Breast epithelium (tissue), 4 donors: ENCODE measurements around the gene NEUROD6. TPM values are rescaled to one million over a fixed set of nuclear protein-coding genes. Genes with fewer than 3 reads are reported as not detected.

Experiments
- DNase-seq, 2 donors: peaks; one replicate each; pipeline ENCODE4 v3.0.0-alpha.2; 2019; ENCODE audit warnings: low spot score in 2 of 2
- H3K27ac ChIP-seq, 2 donors: fragments of 200-600 bp; sonication (generic) in 1 of 2; one replicate each; pipeline ENCODE4 v1.5.1; 2016 to 2019; ENCODE audit warnings: mild to moderate bottlenecking in 1 of 2
- H3K27me3 ChIP-seq, 2 donors: fragments of 200-600 bp; sonication (generic) in 1 of 2; one replicate each; pipeline versions ENCODE4 v1.5.1 to v1.6.0; 2017 to 2019; ENCODE audit warnings: control low read depth in 1 of 2, mild to moderate bottlenecking in 1 of 2
- H3K36me3 ChIP-seq: fragments of 200-600 bp; one replicate; pipeline ENCODE4 v1.5.1; 2019
- H3K4me1 ChIP-seq, 2 donors: fragments of 200-600 bp; sonication (generic); one replicate each; pipeline ENCODE4 v1.5.1; 2016 to 2019; ENCODE audit warnings: control low read depth in 1 of 2
- H3K4me3 ChIP-seq, 3 donors: fragments of 200-600 bp; sonication (generic); 1 replicate in 2 of 3; 2 replicates in 1 of 3; pipeline ENCODE4 v1.5.1; 2016 to 2019; ENCODE audit warnings: mild to moderate bottlenecking in 3 of 3, moderate library complexity in 2 of 3
- H3K9me3 ChIP-seq, 2 donors: fragments of 200-600 bp; sonication (generic) in 1 of 2; one replicate each; pipeline ENCODE4 v1.5.1; 2016 to 2019; ENCODE audit warnings: control low read depth in 1 of 2
- POLR2A ChIP-seq: fragments of 450-650 bp; IDR thresholded peaks from one replicate; pipeline ENCODE4 v1.6.1; 2016; ENCODE audit warnings: antibody characterized with exemption, mild to moderate bottlenecking, moderate library complexity
- POLR2AphosphoS5 ChIP-seq, 3 donors: sonication (generic); formaldehyde crosslinking; IDR thresholded peaks; one replicate each; pipeline ENCODE4 v1.6.1; 2017; ENCODE audit warnings: antibody characterized with exemption in 3 of 3
- intact Hi-C: fragments of 100-400 bp; cut with DNase I; formaldehyde crosslinking; loops from one replicate; pipeline ENCODE4 v1.15.1; 2023; ENCODE audit warnings: low total_unique reads
- total RNA-seq, 3 donors: library from RNA; depleted of rRNA; stranded (reverse); fragments of >200 nt; gene quantifications; one replicate each; pipeline ENCODE4 v1.1.0, GENCODE V29; 2016
- TF ChIP-seq, protein P1 (sequence below), 3 donors: fragments of 450-650 bp; IDR thresholded peaks; one replicate each; pipeline ENCODE4 v1.5.1; 2016 to 2017; ENCODE audit warnings: antibody characterized with exemption in 3 of 3, mild to moderate bottlenecking in 3 of 3, moderate library complexity in 3 of 3

NEUROD6 gene
- total RNA-seq, 3 donors from 2014 or later, result not detected

DNA sequence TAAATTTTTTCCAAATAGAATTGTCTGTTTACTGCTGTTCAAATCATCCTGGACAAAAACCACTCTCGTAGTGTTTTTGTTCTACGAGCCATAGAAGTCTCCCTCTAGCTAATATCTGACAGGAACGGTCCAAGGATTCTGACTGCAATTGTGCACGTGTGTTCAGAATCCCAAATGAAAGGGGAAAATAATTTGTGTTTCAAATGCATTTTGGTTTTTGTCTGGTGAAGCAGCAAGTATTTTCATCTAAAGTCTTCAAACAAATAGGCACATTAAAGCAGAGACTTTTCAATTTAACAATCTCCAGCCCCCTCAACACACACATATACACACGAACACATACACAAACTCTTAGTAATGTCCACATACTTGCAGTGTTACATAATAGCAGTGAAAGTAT lies 475 bp downstream of the NEUROD6 start:
- TF ChIP-seq POLR2A, result no peak
- TF ChIP-seq, protein P1, sequence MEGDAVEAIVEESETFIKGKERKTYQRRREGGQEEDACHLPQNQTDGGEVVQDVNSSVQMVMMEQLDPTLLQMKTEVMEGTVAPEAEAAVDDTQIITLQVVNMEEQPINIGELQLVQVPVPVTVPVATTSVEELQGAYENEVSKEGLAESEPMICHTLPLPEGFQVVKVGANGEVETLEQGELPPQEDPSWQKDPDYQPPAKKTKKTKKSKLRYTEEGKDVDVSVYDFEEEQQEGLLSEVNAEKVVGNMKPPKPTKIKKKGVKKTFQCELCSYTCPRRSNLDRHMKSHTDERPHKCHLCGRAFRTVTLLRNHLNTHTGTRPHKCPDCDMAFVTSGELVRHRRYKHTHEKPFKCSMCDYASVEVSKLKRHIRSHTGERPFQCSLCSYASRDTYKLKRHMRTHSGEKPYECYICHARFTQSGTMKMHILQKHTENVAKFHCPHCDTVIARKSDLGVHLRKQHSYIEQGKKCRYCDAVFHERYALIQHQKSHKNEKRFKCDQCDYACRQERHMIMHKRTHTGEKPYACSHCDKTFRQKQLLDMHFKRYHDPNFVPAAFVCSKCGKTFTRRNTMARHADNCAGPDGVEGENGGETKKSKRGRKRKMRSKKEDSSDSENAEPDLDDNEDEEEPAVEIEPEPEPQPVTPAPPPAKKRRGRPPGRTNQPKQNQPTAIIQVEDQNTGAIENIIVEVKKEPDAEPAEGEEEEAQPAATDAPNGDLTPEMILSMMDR (IDR thresholded peaks at IDR 0.05), result no peak
- no peak for TF ChIP-seq POLR2AphosphoS5 (IDR thresholded peaks at IDR 0.05)
- Histone ChIP-seq H3K4me1 (no peaks in the 10 kb centered on the region), H3K9me3 (no peaks in the 10 kb centered on the region), H3K27ac (no peak overlapping the region), H3K36me3 (no peaks in the 10 kb centered on the region), H3K27me3 (peaks cover 3 to 39% of the 10 kb centered on the region in 2 donors), H3K4me3 (no peak overlapping the region)
- no peak for DNase-seq
- intact Hi-C loops, result no loop called here

DNA sequence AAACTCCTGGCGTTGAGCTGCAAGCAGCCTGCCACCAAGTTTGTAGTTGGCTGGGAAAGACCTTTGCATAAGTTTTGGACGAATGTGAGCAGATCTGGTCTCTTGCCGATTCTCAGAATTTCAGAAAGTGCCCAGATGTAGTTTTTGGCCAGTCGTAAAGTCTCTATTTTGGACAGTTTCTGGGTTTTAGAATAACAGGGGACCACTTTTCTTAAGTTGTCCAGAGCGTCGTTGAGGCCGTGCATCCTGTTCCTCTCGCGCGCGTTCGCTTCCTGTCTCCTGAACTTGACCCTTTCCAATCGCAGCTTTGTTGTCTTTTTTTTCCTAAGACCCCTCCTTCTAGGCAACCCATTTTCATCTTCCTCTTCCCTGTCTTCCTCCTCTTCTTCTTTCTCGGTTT lies 1.8 kb downstream of the NEUROD6 start:
- no peak for TF ChIP-seq POLR2AphosphoS5 (IDR thresholded peaks at IDR 0.05)
- TF ChIP-seq, protein P1 (IDR thresholded peaks at IDR 0.05), result no peak
- TF ChIP-seq POLR2A, result no peak
- Histone ChIP-seq H3K9me3 (no peaks in the 10 kb centered on the region), H3K4me3 (no peak overlapping the region), H3K27me3 (peaks cover 3 to 39% of the 10 kb centered on the region in 2 donors), H3K36me3 (no peaks in the 10 kb centered on the region), H3K4me1 (no peaks in the 10 kb centered on the region), H3K27ac (no peak overlapping the region)
- no peak for DNase-seq
- intact Hi-C loops, result no loop called here

GRCh38 chr7:31337002-31337565 lies 3.4 kb downstream of the NEUROD6 start:
- intact Hi-C loops, result no loop called here
- no peaks in the 10 kb centered on the region for H3K4me1 ChIP-seq
- H3K27me3 ChIP-seq, result peaks cover 3 to 39% of the 10 kb centered on the region in 2 donors
- H3K4me3 ChIP-seq, result peak overlapping the region in 1 of 3 donors; percentile 21
- H3K27ac ChIP-seq, result no peak overlapping the region
- DNase-seq, result no peak
- no peaks in the 10 kb centered on the region for H3K9me3 ChIP-seq
- H3K36me3 ChIP-seq, result no peaks in the 10 kb centered on the region
- TF ChIP-seq POLR2A (no peak), POLR2AphosphoS5 (IDR thresholded peaks at IDR 0.05) (no peak)
- TF ChIP-seq, protein P1 (IDR thresholded peaks at IDR 0.05), result no peak

DNA sequence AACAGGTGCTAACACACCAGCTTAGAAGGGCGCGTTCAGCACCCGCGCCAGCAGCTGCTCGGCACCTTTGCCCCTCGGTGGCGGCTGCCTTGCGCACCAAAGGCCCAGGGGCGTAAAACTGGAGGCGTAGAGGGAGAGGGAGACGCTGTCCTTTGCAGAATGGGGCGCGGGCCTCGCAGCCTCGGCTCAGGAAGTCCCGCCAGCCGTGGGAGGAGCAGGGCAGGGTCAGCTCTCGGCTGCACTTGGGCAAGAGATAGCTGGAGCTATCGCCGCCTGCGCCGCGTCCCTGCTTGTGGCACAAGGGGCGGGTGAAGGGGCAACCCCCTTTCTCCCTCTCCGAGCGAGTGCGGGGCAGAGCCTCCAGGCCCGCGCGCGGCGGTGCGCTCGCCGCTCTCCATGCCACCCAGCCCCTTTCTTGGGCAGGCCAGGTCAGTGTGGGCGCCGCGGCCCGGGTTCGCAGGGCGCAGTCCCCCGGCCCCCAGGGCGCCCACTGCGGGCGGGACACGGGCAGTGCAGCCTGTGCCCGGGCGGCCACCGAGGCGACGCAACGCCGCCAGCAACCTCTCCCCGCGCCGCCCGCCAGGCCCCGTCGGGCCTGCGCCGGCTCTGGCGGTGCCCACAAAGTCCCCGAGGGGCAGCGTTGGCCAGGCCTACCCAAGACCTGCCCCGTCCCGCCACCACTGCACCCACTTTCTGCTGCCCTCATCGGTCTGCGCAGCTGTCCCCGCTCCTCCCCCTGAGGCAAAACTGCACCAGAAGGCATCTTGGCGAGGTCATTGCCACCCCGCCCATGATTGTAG lies 4.1 kb downstream of the NEUROD6 start:
- Histone ChIP-seq H3K4me3 (peak overlapping the region; percentile 4 to 47 (median 21)), H3K27ac (no peak overlapping the region)
- intact Hi-C loops, result no loop called here

DNA sequence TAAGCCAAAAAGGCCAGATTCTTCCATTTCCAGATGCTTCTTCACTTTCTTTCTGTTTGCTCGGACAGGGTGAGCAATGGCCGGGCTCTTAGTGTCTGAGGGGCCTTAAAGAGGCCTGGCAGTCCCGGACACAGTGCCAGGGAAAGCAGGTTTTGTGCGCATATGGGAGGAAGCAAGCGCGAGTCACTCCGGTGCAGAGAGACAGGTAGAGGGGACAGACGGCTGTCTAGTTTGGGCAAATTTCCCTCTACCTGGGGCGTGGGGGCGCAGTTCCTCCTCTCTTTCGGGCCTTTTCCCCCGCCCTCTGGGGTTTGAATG lies 4.7 kb downstream of the NEUROD6 start:
- H3K4me1 ChIP-seq, result no peaks in the 10 kb centered on the region
- peaks cover 3 to 38% of the 10 kb centered on the region in 2 donors for H3K27me3 ChIP-seq
- no peak for TF ChIP-seq POLR2A
- no peak for TF ChIP-seq POLR2AphosphoS5 (IDR thresholded peaks at IDR 0.05)
- TF ChIP-seq, protein P1 (IDR thresholded peaks at IDR 0.05), result no peak
- no peaks in the 10 kb centered on the region for H3K36me3 ChIP-seq
- H3K4me3 ChIP-seq, result peak overlapping the region; percentile 4 to 47 (median 21)
- intact Hi-C loops, result no loop called here
- no peak overlapping the region for H3K27ac ChIP-seq
- DNase-seq, result no peak
- H3K9me3 ChIP-seq, result no peaks in the 10 kb centered on the region

More for the DNA sequence above, 4.1 kb downstream of the NEUROD6 start:
- H3K27me3 ChIP-seq, result peaks cover 3 to 39% of the 10 kb centered on the region in 2 donors
- H3K4me1 ChIP-seq, result no peaks in the 10 kb centered on the region
- TF ChIP-seq POLR2AphosphoS5 (IDR thresholded peaks at IDR 0.05) (no peak), POLR2A (no peak)
- TF ChIP-seq, protein P1 (IDR thresholded peaks at IDR 0.05), result no peak
- DNase-seq, result no peak
- H3K36me3 ChIP-seq, result no peaks in the 10 kb centered on the region
- H3K9me3 ChIP-seq, result no peaks in the 10 kb centered on the region
